GM12878 (cell line): ENCODE results near the gene LRRIQ4.

ENCODE experiments used
- BCL11A ChIP-seq: IDR thresholded peaks from 2 replicates; pipeline ENCODE4 v1.6.1; 2011; ENCODE audit warnings: low read depth, low read length
- CREB1 ChIP-seq: IDR thresholded peaks from 2 replicates; pipeline ENCODE4 v1.6.1; 2012; ENCODE audit warnings: low read depth, mild to moderate bottlenecking, inconsistent platforms
- EP300 ChIP-seq, 2 experiments: fragments of 150-350 bp in 1 of 2; IDR thresholded peaks; 2 replicates each; pipeline ENCODE4 v1.6.1; 2011 to 2012; ENCODE audit warnings: low read depth in 2 of 2, low read length in 2 of 2, borderline replicate concordance in 1 of 2, improper control_type of control experiment in 1 of 2, inconsistent platforms in 1 of 2; ENCODE audit not compliant: control insufficient read depth in 1 of 2
- FOS ChIP-seq: IDR thresholded peaks from 3 replicates; pipeline ENCODE4 v1.6.1; 2011; ENCODE audit warnings: borderline replicate concordance; ENCODE audit not compliant: insufficient read length; ENCODE audit errors: extremely low read depth
- FOXM1 ChIP-seq: IDR thresholded peaks from 2 replicates; pipeline ENCODE4 v1.6.1; 2012; ENCODE audit warnings: low read depth, mild to moderate bottlenecking, inconsistent platforms, low read length, moderate library complexity
- HDAC6 ChIP-seq: fragments of 200-600 bp; sonication (generic); IDR thresholded peaks from one replicate; pipeline ENCODE4 v1.8.0; 2017; ENCODE audit warnings: antibody characterized with exemption; ENCODE audit not compliant: unreplicated experiment
- MYC ChIP-seq: IDR thresholded peaks from 2 replicates; pipeline ENCODE4 v1.6.1; 2011; ENCODE audit warnings: mild to moderate bottlenecking, low read length, moderate library complexity, inconsistent platforms; ENCODE audit not compliant: insufficient read depth, insufficient replicate concordance, insufficient read length, severe bottlenecking
- POLR2A ChIP-seq: IDR thresholded peaks from 2 replicates; pipeline ENCODE4 v1.6.1; 2011; ENCODE audit warnings: low read depth, mild to moderate bottlenecking, low read length
- RAD51 ChIP-seq: fragments of 450-650 bp; IDR thresholded peaks from 2 replicates; pipeline ENCODE4 v1.6.1; 2016; ENCODE audit warnings: moderate library complexity, mild to moderate bottlenecking, inconsistent platforms
- REST ChIP-seq: IDR thresholded peaks from 2 replicates; pipeline ENCODE4 v1.6.1; 2012; ENCODE audit warnings: mild to moderate bottlenecking, low read depth, low read length
- SIN3A ChIP-seq: IDR thresholded peaks from 2 replicates; pipeline ENCODE4 v1.6.1; 2012; ENCODE audit warnings: low read depth, low read length, improper control_type of control experiment
- SP1 ChIP-seq: IDR thresholded peaks from one replicate; pipeline ENCODE4 v1.6.1; 2011; ENCODE audit warnings: low read depth, low read length
- ZNF274 ChIP-seq: IDR thresholded peaks from one replicate; pipeline ENCODE4 v1.8.0; 2011; ENCODE audit not compliant: insufficient read length, insufficient read depth
- TF ChIP-seq, protein P1 (sequence below), 3 experiments: IDR thresholded peaks in 2 of 3; conservative IDR thresholded peaks in 1 of 3; 2 replicates each; pipeline ENCODE4 v1.5.1; 2011; ENCODE audit warnings: low read depth in 3 of 3, low read length in 3 of 3, mild to moderate bottlenecking in 3 of 3, control low read depth in 2 of 3, moderate library complexity in 2 of 3, inconsistent platforms in 1 of 3, mixed read lengths in 1 of 3; ENCODE audit not compliant: control insufficient read depth in 2 of 3, insufficient read depth in 1 of 3; ENCODE audit errors: extremely low read depth in 1 of 3

GRCh38 chr3:169848741-169849140 lies 36.1 kb downstream of the LRRIQ4 start:
- TF ChIP-seq SP1, result no peak
- no peak for TF ChIP-seq BCL11A
- TF ChIP-seq RAD51, result no peak
- TF ChIP-seq, protein P1, sequence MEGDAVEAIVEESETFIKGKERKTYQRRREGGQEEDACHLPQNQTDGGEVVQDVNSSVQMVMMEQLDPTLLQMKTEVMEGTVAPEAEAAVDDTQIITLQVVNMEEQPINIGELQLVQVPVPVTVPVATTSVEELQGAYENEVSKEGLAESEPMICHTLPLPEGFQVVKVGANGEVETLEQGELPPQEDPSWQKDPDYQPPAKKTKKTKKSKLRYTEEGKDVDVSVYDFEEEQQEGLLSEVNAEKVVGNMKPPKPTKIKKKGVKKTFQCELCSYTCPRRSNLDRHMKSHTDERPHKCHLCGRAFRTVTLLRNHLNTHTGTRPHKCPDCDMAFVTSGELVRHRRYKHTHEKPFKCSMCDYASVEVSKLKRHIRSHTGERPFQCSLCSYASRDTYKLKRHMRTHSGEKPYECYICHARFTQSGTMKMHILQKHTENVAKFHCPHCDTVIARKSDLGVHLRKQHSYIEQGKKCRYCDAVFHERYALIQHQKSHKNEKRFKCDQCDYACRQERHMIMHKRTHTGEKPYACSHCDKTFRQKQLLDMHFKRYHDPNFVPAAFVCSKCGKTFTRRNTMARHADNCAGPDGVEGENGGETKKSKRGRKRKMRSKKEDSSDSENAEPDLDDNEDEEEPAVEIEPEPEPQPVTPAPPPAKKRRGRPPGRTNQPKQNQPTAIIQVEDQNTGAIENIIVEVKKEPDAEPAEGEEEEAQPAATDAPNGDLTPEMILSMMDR (IDR thresholded peaks at IDR 0.05 in 2 of 3, conservative IDR thresholded peaks at IDR 0.05 in 1 of 3; ENCODE audit: control insufficient read depth in 2 of 3, extremely low read depth in 1 of 3, insufficient read depth in 1 of 3, low read depth in 3 of 3, low read length in 3 of 3), result no peak
- TF ChIP-seq POLR2A, result no peak
- TF ChIP-seq FOS, result no peak
- no peak for TF ChIP-seq ZNF274
- no peak for TF ChIP-seq SIN3A
- no peak for TF ChIP-seq HDAC6
- no peak for TF ChIP-seq REST
- no peak for TF ChIP-seq CREB1
- no peak for TF ChIP-seq MYC
- no peak for TF ChIP-seq EP300 (IDR thresholded peaks at IDR 0.05; ENCODE audit: borderline replicate concordance in 1 of 2, control insufficient read depth in 1 of 2, low read depth in 2 of 2, low read length in 2 of 2)
- no peak for TF ChIP-seq FOXM1
